Gastroesophageal sphincter (tissue), 3 donors: Measurements from ENCODE around the gene PHF1.

Experiments
- CTCF ChIP-seq, 4 experiments: fragments of 200-600 bp in 2 of 4; fragments of 450-650 bp in 2 of 4; sonication (generic) in 1 of 4; IDR thresholded peaks; one replicate each; pipeline ENCODE4 v1.5.1; 2017 to 2019; ENCODE audit warnings: antibody characterized with exemption in 4 of 4, mild to moderate bottlenecking in 2 of 4, moderate library complexity in 2 of 4
- POLR2A ChIP-seq, 2 donors: fragments of 450-650 bp; IDR thresholded peaks; one replicate each; pipeline ENCODE4 v1.6.1; 2017; ENCODE audit warnings: antibody characterized with exemption in 2 of 2, mild to moderate bottlenecking in 2 of 2, moderate library complexity in 1 of 2

GRCh38 chr6:33410711-33411631 is at the start of gene PHF1:
- TF ChIP-seq CTCF (IDR thresholded peaks at IDR 0.05), result peak in 2 of 4 experiments; percentile 9 to 27
- peak; percentile 56 to 69 for TF ChIP-seq POLR2A (IDR thresholded peaks at IDR 0.05)
